Stimulated activated CD8-positive, alpha-beta memory T cell treated with anti-CD3 and anti-CD28 coated beads, Interleukin-12 subunit alpha, Interleukin-12 subunit beta, amount 100 ng/mL, for 24 hours (primary cell): ENCODE measurements around the gene TBL1Y.
"Not testable (repeated sequence)": the region's sequence is repeated elsewhere in the genome, so short reads cannot be mapped to it uniquely, and the experiment has no call there.

Source experiments
- DNase-seq: peaks from one replicate; pipeline ENCODE4 v3.0.0-alpha.2; 2020; ENCODE audit errors: extremely low read depth

TBL1Y gene

DNA sequence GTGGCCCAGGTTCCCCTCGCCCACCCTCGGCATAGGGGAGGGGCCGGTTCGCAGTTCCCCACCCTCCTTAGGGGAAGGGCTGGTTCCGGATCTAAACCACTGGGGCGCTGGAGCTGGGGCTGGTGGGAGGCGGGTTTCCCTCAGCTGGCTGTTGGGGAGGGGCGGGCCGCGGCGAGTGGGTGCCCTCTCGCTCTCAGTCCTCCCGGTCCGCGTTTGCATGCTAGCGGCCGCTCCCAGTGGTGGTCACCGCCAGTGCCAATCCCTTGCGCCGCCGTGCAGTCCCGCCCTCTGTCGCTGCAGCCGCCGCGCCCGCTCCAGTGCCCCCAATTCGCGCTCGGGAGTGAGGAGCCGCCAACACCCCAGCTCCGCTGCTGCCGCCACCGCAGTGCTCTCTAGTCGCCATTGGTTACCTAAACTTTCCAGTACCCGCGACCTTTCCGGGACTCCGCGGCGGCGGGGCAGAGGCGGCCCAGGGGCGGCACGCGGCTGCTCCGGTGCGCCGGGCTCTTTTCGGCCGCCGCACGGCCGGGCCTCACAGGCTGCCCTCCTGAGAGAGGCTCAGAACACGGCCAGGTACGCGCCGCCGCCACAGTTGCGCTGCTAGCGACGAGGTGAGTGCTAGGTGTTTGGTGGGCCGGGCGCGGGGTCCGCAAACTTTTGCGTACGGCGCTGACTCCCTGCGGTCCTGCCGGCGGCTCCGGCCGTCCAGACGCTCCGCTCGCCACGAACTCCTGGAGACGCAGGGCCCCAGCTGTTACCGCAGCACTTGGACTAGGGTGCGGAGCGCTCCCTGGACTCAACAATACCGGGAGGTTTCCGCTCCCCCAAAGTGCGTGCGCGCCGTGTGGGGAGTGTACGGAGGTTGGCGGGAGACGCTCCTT, at the start of gene TBL1Y:
TSS of gene TBL1Y (plus strand) at position 326 of the 881 bp plus-strand sequence. CDS start 114,388 bp downstream, outside the sequence.
- no peak for DNase-seq

DNA sequence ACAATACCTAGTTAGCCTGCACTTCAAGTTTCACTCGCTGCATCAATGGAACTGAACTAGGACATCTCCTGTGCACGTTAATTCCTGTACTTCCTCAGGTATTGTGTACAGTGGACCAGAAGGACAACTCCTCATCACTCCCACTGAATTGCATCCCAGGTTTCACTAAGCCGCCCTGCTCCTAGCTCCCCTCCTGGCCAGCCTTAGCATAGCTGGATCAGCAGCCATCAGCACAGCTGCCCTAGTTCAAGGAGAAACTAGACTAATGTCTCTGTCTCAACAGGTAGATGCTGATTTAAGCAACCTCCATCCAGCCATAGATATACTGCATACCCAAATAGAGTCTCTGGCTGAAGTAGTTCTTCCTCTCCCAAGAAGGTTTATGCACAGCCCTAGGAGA, 16.0 kb upstream of the TBL1Y start:
- no peak for DNase-seq

- no peak for DNase-seq
These were observed 15.3 kb upstream of the TBL1Y start for GRCh38 chrY:6895236-6895635.

DNA sequence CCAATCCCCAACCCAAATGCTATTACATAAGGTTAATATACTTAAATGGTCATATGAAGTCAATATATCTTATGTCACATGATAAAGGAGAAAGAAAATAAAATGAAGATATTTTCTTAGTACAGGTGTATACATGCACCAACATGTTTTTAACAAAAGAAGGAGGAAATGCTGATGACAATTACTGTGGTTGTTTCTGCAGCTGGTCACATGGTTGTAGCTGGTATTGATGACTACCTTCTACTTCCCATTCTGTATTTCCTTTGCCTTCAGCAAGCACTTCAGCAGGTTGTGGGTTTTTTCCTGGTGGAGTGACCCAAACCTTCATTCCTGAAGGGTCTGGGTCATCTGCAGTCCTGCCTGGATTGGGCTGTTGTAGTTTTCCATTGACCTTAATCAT, 8.4 kb upstream of the TBL1Y start:
- DNase-seq = not testable (repeated sequence)

- DNase-seq = no peak
These were observed 2.9 kb upstream of the TBL1Y start for GRCh38 chrY:6907591-6907990.

DNA sequence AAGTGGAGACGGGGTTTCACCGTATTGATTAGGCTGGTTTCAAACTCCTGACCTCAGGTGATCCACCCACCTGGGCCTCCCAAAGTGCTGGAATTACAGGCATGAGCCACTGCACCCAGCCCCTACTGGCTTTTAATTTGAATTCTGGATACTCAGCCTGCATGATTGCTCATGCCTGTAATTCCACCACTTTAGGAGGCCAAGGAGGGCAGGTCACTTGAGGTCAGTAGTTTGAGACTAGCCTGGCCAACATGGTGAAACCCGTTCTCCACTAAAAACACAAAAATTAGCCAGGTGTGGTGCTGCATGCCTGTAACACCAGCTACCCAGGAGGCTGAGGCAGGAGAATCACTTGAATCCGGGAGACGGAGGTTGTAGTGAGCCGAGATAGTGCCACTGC, 2.5 kb upstream of the TBL1Y start:
- DNase-seq = not testable (repeated sequence)

DNA sequence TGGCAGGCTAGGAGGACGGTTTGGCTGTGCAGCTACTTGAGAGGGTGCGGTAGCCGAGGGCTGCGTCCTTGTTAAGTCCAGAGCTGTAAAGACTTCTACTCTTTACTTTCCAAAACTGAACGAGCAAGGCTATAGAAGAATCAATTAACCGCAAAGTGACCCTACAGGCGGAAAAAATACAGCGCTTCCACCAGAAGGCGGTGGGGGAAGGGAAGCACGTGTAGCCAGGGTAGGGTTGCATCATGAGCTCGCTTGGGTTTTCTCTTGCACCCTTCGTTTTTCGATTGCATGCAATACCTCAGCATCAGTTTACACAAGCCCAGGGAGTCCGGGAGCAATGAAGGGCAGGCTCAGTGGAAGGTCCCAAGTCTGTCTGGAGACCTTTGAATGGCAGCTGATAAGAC, 1.4 kb upstream of the TBL1Y start:
- DNase-seq = no peak

- no peak for DNase-seq
These were observed 641 bp upstream of the TBL1Y start for GRCh38 chrY:6909856-6910255.

DNA sequence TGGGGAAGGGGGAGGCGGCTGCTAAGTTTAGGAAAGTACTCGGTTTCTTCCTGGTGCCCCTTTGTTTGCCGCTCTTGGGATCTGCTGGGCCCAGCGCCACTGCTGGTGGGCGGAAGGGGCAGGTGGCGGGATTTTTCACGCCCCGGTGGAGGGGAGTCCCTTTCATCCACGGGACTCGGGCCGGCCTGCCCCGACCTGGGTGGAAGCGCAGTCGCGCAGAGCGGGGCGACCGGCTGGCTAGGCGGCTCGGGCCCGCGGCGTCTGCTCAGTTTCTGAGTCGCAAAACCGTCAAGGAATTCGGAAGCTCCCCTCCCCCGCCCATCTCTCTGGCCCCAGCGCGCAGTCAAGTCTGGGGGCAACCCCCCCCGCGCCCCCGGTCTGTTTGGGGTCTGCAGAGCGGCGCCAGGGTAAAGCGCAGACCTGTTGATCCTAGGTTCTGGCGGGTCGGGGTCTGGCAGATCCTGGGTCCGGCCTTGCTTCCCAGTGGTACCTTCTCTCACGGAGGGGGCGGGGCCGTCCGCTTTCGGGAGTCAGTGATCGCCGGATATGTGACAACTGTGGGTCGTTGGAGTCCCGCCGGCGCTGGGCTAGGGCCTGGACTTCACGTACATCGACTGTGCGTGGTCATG, 870 bp downstream of the TBL1Y start, which contains the start of gene AMELY:
TSS of gene AMELY (minus strand) at position 500 of the 629 bp plus-strand sequence. CDS start 39,144 bp downstream, outside the sequence.
- no peak for DNase-seq

GRCh38 chrY:6913362-6913761, 2.9 kb downstream of the TBL1Y start:
- no peak for DNase-seq

DNA sequence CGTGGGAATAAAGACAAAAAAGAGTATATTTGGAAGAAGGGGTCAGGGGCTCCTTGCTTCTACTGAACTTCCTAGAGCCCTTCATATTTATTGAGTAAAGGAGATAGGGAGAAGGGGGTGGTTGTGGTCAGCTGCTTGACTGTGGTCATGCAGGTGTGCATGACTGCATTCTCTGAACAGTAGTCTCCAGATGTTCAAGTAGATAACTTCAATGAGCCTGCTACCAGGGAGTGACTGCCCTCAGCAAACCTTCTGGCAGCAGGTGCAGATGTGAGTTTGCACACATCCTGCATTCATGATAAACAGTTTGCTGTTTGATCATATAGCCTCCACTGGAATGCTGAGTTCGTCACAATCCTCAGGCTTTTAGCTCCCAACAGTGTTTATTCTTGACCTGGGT, 10.6 kb downstream of the TBL1Y start:
- no peak for DNase-seq

DNA sequence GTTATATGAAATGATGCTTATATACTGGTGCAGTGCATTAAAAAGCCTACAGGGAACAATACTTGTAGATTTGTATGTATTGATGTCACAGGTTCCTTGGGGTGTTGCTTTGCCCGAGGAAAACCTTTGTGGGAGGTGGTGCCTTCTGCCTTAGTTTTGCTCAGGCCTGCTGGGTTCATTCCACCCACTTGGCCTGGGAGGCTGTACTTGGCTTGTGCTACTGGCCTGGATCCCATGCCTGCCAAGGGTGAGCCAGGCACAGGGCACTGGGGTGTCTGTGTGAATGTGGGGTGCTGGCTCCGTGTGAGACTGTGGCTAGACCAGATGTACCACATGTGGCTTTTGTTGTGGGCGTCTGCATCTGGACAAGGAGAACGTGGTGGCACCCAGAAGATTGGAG, 17.8 kb downstream of the TBL1Y start:
- no peak for DNase-seq

GRCh38 chrY:6929237-6929636, 18.7 kb downstream of the TBL1Y start:
- no peak for DNase-seq

- no peak for DNase-seq
These were observed 21.4 kb downstream of the TBL1Y start for GRCh38 chrY:6931779-6932396.

DNA sequence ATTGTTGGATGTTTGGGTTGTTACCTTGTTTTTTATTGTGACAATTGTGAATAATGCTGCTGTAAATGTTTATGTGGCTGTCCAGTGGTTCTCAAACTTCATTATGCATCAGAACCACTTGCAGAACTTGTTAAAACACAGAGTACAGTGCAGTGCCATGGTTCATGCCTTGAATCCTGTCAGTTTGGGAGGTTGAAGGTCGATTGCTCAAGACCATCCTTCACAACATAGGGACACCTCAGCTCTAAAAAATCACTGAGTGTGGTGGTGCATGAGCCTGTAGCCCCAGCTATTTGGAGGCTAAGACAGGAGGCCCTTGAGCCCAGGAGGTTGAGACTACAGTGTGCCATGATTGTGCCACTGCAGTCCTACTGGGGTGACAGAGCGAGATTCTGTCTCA, 25.0 kb downstream of the TBL1Y start:
- no peak for DNase-seq

DNA sequence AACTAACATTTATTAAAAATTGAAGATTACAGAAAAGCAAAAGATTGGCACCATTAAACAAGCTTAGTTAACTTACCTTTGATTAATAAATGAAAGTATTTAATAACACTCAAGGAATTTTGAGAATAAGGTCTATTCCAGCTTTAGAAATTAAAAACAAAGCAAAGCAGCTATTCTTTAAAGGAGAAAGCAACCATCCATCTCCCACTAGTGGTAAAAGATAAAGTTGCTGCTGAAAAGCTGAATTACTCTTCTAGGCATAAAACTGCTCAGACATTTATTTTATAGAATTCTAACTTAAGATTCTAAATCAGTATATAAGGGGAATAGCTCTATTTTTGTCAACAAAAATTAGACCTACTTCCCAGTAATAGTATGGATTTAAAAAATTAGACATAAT, 37.2 kb downstream of the TBL1Y start:
- DNase-seq = no peak

DNA sequence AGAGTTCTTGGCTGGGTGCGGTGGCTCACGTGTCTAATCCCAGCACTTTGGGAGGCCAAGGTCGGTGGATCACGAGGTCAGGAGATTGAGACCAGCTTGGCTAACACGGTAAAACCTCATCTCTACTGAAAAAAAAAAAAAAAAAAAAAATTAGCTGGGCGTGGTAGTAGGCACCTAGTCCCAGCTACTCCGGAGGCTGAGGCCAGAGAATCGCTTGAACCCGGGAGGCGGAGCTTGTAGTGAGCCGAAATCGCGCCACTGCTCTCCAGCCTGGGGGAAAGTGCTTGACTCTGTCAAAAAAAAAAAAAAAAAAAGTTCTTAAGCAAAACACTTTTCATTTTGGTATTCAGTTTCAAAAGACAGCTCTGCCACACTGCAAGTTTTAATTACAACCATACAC, 37.9 kb downstream of the TBL1Y start:
- DNase-seq = no peak

DNA sequence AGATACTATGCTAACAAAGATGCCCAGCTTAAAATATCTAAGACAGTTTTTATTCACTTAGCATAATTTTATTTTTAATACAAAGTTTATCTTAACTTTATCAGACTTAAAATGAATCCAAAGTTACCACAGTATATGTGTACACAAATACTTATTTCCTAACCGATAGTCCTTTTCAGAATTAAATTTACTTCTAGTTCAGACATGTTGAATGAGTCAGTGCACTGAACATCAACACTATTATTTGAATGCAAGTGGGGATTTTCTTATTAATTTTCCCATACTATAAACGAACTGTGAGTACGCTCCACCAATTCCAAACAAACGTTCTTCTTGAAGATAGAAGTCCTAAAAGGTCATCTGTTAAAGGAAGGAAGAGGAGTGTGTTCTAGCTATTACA, 39.5 kb downstream of the TBL1Y start:
- no peak for DNase-seq

DNA sequence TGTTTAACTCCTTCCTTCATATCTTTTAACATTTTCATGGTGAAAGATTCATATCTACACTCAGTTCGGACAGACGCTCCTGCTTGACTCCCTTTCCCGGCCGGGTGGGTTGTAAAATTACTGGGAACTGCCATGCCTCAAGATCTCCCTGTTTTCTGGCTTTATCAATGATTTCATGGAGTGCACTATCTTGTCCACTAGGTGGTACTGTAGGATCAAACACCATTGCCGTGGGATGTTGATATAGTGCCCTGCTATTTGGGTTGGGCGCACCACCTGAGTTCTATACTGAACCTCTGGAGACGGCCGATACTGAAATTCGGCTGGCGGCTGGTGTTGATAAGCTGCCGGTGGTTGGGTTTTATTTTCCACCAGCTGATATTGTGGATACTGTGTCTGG, 54.2 kb downstream of the TBL1Y start:
- DNase-seq = no peak

DNA sequence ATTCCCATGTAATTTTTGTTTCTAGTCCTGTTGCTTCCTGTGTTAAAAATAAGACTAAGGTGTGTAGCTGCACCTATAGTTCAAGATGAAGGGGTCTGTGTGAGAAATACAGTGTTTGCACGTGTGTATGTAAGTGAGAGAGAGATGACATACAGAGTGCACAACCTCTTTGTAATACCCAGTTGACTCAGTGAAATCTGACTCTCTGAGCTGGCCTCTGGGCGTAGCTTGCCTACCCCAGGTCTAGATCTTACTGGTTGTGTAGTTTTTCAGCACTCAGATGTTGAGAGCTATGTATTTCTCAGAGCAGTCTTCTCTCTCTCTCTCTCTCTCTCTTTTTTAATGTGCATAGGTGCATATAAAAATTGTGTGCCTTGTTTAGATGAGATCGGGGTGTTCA, 56.0 kb downstream of the TBL1Y start:
- no peak for DNase-seq

- DNase-seq = no peak
These were observed 57.2 kb downstream of the TBL1Y start for GRCh38 chrY:6967736-6968135.

DNA sequence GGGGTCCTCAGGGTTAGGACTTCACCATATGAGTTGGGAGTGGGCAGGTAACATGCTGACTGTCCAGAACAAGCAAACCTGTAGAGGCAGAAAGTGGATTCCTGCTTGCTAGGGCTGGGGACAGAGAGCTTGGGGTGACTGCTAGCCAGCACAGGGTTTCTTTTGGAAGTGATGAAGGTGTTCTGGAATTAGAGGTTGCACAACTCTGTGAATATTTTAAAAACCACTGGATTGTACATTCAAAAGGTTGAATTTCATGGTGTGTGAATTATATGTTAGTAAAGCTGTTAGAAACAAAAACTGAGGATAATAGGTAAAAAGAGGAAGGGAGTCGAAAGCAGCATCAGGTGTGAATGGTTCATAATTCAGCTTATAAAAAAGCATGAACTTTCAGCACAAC, 57.7 kb downstream of the TBL1Y start:
- DNase-seq = no peak
